HG03342 (cell line): ENCODE results near the gene CACNA2D3.

Experiments
- ATAC-seq: cut with Tn5 transposase; IDR thresholded peaks from one replicate; pipeline ENCODE4 v1.9.1; 2021; ENCODE audit warnings: mild to moderate bottlenecking, moderate library complexity; ENCODE audit not compliant: unreplicated experiment

Gene CACNA2D3

DNA sequence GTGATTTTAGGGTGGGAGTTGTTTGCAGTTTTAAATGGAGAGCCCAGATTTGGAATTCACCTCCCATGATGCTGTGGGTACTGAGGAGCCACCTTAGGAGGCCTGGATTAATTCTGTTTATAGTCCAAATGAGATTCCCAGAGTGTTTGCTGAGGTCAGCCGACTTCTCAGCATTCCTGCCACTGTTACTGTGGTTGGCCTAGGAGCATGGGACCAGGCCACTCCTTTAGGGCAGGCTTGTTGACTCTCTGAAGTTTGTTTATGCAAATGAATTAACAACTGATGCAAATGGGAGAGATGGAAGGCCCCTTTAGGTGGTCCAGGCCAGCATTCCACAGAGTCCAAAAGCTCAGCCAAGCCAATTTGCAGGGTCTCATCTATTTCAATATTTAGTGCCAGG, 46.1 kb downstream of the CACNA2D3 start:
- ATAC-seq = no peak

DNA sequence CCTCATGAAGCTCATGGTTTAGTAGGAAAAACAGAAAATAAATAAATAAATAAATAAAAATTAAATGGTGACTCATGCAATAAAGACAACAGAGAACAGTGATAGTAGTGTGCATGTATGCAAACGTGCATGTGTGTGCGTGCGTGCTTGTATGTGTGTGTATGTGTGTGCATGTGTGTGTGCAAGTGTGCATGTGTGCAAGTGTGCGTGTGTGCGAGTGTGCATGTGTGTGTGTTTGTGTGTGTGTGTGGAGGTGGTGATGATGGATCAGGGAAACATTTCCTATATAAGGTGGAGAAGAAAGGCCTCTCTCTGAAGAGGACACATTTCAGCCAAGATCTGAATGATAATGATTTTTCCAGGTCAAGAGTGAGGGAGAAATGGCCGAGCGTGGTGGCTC, 47.2 kb downstream of the CACNA2D3 start:
- no peak for ATAC-seq

DNA sequence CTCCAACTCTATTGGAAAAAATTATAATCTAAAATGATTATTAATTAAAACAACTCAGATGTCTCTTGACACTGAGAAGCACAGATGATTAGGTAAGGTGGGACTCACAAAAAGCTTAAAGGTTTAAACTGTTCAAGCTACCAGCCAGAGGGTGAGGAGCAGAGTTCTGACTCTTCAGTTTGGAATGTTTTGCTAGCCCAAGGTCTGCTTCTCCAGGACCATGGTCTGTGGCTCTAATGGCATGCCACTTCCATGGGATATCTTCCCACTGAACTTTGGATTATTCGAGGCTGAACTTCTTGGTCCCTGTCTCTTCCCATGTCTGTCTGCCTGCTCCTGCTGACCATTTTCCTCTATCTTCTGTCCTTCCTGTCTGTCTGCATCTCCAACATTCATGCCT, 49.2 kb downstream of the CACNA2D3 start:
- ATAC-seq = no peak

DNA sequence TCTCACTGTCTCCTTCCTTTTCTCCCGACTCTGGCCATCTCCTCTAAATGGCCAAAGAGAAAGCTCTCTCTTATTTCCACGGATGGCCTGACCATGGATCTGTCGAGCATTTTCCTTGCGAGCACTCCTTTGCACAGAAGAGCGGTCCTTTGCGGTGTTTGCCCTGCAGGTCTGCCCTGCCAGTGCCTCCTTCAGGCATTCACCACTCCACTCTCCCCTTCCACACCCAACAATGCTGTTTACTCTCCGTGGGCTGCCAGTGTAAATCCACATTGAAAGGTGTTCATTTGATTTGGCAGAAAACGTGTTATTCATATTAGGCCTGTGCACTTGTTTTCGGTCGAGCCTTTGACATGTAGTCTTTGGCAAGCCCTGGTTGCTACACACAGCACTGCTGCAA, 49.6 kb downstream of the CACNA2D3 start:
- ATAC-seq = no peak

DNA sequence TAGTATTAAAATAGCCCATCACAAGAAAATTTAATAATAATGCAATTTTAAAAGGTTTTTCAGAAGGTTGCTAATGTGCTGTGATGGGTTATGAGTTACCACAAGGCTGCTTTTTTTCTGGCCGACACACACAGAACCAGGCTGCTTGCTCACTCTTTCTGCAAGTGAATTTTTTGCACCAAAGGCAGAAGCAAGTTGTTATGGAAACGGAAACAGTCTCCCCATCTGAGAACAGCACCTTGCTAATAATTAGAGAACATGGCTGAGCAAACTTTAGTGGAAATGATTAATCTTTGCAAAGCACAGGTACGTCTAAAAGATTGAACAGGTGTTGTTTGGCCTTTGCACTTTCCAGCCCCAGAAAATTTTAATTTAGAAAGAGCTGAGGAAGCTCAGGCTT, 51.0 kb downstream of the CACNA2D3 start:
- ATAC-seq = no peak

DNA sequence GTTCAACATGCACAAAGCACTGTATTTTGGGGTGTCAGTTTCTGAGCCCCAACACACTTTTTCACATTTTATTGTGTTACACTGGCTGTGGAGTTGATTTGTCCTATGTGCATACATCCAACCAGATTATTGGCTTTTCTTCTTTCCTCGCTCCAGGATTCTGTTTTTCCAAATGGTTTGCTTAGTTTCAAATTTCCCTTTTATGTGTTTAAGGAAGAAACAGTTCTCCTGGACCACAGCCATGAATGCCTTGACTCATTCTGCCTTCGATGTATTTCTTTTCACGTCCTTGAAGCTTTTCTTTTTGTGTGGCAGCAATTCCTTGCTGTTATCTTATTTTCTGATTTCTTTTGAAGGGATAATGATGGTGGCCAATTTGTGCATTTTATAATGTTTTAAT, 53.8 kb downstream of the CACNA2D3 start:
- ATAC-seq = no peak

DNA sequence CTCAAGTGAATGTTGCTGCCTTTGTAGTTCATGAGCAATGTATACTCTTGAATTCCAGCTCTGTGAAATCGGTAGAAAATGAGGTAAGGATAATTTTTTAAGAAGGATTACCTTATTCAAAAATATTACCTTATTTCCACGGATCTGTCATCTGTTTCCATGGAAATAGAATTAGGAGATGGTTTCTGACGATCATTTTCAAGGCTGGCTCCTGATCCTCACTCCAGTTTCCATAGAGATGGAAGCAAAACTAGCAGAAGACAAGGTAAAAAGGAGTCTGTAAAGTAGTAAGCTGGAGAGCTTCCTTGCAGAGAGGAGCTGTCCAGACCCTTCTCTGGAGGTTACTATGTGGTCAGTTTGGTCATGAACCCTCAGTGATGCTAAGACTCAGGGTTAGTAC, 55.5 kb downstream of the CACNA2D3 start:
- no peak for ATAC-seq

DNA sequence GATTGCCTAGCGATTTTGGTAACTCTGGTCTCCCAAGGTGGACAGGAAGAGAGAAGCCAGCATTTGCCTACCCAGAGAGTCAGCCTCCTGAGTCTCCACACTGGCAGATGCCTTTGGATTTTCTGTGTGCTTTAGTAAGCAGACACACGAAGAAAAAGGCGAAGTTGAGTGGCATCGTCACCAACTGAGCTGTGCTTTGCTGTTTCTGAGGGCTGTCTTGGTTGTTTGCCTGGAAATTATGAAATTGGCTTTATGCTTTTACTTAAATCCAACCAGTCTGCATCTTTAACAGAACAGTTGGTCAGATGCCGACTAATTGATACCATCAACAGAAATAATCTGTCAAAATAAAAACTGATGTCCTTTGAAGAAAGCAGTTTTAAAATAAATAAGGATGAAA, 56.0 kb downstream of the CACNA2D3 start:
- ATAC-seq = no peak

DNA sequence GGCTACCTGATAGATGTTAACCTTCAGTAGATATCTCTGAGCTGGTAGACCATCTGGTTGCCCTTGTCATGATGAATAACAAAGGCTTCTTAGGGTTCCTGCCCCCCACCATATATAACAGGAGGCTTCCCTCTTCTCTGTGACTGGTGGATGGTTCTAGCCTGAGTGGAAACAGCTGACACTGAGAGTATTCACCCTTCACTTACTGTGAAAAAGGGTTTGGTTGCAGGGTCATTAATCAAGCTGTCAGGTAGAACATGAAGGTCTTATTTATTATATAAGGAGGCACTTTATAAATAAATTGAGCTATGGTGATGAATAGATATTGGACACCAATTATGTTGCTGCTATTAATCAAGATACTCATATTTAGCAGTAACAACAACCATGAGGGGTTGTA, 58.6 kb downstream of the CACNA2D3 start:
- no peak for ATAC-seq

DNA sequence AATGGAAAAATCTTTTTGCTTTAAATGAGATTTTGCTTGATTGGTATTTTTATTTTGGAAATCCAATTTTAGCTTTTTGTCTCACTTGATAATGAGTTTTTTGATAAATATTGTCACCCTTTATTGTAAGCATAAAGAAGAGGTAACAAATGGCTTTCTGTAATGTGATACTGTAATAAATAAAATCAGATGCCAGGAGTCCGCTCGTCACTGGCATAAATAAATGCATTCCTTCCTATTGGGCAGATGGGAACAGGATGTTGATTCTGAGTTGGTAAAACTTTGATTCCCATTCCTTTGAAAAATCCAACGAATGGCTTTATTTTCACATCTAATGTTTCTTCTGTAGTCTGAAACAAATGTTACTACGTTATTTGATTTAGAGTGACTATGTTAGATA, 59.9 kb downstream of the CACNA2D3 start:
- no peak for ATAC-seq

DNA sequence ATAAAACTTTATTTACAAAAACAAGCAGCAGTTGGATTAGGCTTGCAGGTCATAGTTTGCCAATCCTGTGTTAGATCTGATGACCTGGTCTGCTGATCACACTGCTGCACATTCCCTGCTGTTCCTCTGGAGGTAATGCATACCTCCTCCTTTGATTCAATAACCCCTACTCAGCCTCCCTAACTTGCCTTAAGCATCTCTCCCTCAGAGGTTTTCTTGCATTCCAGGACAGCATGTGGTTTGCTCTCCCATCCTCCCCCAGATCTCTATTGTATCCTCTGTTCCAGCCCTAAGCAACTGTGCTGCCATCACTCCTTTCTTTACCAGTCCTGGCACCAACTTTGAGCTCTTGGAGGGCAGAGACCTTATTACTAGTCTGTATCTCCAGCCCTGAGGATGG, 63.4 kb downstream of the CACNA2D3 start:
- ATAC-seq = no peak

DNA sequence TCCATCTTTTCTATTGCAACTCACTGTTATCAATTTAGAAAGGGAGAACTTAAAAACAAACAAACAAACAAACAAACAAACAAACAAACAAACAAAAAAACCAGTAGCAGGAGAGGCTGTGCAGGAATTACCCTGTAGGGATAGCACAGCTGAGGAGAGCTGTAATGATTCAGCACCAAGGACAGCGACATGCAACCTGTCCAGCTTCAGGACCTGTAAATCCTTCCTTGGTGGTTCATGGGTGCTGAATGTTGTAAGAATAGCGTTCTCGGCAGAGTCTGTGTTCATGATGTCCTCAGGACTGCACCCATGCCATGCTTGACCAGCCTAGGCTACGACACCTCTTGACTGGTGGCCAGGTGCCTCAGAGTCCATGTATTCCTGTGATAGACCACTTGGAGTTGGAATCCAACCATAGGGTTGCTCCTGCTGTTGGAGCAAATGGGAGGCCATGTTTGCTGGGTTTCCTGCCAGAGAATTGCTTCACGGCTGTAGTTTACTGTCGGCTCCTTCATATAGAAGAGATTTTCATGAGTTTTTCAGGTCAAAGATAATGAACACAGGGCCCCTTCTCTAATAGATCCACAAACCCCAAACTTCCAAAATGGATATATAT, 65.9 kb downstream of the CACNA2D3 start:
- ATAC-seq = no peak

DNA sequence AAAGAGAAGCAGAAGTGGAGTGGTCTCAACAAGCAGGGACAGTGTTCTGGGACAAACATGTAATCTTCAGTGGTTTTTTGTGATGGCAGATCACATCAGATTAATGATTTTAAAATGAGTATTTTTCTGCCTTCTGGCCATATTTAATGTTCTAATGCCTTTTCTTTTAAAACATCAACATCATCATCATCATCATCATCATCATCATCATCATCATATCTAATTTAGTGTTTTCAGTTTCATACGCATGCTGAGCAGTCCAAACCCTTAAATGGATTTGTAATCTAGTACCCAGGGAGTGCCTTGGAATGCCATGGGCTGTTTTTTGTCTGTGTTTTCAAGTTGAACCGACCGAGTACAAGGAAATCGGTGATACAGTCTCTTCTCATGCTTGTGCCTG, 68.9 kb downstream of the CACNA2D3 start:
- ATAC-seq = no peak

DNA sequence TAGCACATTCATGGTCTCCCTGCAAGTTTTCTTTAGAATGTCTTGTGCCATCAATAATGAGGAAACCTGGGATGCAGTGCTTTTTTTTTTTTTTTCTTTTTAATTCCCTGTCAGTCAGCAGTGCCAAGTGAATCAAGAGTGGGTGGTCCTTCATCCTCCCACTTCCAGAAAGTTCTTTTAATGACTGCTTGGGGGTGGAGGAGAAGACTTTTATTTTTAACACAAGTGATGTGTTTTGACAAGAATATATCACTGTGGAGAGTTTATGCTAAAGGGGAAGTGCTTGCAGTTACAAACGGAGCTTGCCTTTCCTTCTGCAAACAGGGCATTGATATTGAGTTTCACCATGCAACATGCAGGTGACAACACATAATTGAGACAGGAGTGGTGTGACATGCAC, 69.7 kb downstream of the CACNA2D3 start:
- no peak for ATAC-seq

DNA sequence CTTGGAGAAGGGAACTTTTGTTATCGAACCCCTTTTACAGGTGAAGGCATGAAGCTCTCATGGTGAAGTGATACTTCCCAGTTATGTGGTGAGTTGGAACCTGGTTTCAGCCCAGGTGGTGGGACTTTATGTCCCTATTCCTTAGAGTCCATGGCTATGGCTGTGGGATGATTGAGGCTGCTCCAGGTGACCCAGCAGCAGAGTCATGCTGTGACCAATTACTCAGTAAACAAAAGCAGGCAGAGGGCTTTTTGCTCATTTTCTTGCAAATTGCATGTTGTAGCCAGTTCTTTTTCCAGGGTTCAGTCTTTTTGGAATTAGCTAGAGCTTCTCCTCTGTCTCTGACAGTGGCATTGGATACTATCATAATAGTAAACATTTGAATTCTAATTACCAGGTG, 70.7 kb downstream of the CACNA2D3 start:
- ATAC-seq = no peak

DNA sequence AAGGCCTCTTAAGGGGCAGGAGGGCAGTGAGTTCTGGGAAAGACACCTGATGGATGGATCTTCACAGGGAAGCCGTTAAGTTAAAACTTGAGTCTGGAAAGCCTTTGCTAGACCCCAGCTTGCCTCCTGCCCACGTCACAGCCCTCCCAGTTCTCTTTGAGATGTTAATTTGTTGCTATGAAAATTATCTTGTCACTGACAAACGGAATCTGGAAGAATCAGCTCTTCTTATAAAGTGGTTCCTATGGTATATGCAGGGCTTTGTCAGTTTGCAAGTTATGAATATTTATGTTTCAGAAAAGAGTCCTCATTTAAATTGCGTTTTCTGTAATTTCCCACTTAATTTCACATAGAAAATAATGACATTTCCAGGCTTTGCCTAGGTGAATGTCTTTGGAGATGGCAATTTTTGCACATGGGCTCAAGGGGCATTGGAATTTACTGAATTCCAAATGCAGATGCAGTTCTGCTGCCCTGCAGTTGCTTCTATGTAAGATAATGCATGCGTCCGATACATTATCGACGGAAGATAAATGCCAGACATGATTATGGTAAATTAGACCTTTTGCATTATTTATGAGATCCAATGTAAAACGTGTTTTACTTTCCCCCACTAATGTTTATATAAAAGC, 74.1 kb downstream of the CACNA2D3 start:
- ATAC-seq = no peak

DNA sequence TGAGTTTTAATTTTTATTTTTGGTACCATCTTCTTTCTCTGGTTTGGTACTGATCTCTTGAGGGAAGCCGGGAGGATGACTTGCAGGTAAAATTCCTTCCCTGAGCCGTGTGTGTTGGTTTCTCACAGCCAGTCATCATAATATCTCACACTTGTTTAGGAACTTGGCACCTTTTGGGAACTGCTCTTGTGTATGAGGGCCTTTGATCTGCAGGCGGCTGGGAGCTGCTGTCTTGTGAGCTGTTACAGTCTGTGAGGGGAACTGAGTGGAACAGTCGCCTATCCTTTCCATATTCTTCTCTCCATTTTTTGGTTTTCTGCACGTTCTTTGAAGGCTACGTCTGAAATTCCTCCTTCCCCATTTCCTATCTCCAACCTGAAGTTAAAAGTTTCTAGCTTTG, 75.2 kb downstream of the CACNA2D3 start:
- no peak for ATAC-seq

DNA sequence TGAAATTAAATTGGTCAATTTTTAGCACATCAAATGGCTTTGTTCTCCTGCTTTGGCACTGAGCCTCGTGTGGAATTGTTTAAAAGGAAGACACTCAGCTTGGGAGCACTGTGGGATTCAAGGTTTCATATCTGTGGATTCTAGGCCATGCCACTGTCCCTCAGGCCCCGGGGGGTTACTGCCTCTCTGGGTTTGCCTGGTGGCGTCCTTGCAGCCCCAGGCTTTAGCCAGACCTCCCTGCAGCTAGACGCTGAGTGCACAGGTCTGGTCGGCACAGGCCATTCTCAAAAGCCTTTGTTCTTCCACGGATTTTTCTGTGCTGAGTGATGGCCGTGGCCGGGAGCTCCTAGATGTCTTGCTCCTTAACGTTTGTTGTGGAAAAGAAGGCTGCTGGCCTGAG, 76.2 kb downstream of the CACNA2D3 start:
- no peak for ATAC-seq

DNA sequence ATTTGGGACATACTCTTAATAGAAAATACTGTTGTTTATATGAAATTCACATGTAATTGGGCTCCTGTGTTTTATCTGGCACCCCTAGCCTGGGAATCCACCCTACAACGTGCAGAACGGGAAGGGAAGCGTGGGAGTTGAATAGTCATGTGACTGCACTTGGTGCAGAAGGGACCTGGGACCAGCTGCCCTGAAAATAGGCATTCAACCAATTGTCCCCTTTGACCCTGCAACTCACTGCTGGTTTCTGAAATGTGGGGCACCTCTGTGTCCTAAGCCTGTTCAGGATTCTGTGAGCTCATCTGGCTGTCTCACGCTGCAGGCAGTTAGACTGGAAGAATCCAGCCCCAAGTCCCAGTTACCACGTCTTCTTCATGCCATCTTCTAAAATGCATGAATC, 79.7 kb downstream of the CACNA2D3 start:
- no peak for ATAC-seq

DNA sequence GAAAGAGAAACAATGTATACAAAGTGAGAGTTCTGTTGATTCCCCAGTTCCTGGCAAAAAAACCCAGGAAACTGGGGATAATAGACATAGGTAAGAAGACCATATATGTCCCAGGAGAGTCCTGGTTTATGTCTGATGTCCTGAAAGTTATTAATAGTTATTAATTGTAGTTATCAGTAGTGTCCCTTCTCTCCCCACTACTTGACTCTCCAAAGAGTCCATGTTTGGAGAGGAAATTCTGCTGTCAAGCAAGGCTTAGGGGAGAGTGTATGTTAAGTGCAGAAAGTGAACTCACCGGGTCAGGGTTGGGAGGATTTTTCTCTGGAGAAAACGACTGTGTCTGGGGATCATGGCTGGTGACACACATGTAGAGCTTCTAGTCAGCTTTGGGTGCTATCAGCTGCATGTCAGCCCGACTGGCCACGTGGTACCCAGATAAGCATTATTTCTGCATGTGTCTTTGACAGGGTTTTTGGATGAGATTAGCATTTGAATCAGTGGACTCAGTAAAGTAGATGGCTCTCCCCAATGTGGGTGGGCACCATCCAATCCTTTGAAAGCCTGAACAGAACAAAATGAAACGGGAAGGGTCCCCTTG, 80.4 kb downstream of the CACNA2D3 start:
- no peak for ATAC-seq

DNA sequence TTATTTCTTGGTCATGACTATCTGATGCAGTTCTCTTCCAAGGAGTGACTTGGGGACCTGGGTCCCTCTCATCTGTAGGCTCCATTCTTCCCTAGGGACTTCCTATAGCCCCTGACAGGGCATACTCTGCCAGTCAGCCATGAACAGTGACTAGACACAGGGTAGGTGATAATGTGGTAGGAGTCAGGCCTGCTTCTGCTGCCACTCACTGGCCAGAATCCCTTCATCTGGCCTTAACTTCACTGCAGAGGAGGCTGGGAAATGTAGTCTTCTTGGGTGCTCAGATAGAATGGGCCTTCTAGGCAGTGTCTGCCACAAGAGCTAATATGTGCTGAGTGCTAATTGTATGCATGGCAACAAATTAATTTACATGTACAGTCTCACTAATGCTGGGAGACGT, 84.5 kb downstream of the CACNA2D3 start:
- ATAC-seq = no peak

DNA sequence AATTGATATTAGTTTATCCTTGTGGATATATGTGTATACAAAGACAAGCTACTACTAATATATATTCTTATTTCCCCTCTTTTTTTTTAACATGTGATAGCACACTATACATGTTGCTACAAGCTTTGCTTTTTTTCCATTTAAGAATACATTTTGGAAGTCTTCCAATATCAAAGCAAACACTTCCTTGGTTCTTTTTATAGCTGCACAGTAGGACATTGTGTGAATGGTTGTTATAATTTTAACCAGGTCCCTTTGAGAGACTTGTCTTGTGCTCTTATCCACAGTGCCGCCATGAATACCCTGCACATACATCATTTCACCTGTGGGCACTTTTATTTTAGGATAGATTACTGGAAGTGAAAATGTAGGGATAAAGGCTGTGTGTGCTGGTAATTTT, 88.7 kb downstream of the CACNA2D3 start:
- ATAC-seq = no peak

DNA sequence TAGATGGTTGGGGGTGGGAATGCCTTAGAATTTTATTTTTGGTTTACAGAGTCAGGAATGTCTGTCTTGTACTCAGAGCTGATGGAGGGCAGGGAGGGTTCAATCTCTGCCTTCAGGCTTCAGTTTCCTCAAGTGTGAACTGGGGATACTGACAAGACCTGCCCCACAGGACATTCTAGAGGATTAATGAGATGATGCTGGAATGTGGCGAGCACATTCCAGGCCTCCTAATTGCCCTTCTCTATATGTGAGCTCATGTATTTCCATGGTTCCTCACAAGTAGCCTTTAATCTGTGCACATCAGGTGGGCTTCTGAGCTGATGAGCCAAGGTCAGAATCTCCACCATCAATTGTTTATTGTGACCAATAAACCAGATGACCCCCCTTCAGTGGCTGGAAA, 90.4 kb downstream of the CACNA2D3 start:
- ATAC-seq = no peak
